ENCODE data around the gene SLC22A3.
"Not testable (repeated sequence)": the region's sequence is repeated elsewhere in the genome, so short reads cannot be mapped to it uniquely, and the experiment has no call there.

Gene SLC22A3

GRCh38 chr6:160301339-160301738 is 46.8 kb upstream of the SLC22A3 start:
- TF ChIP-seq CTCF (IDR thresholded peaks at IDR 0.05; ENCODE audit: low read depth, low read length, poor library complexity, severe bottlenecking) (no peak), EZH2phosphoT487 (IDR thresholded peaks at IDR 0.05; ENCODE audit: borderline replicate concordance, low read length) (no peak)
- Histone ChIP-seq H3K27me3 (ENCODE audit: control insufficient read depth, low read length) (no peaks in the 10 kb centered on the region), H4K20me1 (ENCODE audit: control insufficient read depth, insufficient read depth, low read depth, low read length) (no peaks in the 10 kb centered on the region), H3K4me2 (ENCODE audit: low read length) (no peak overlapping the region), H3F3A (ENCODE audit: control insufficient read depth, insufficient read depth) (no peaks in the 10 kb centered on the region), H3K4me3 (ENCODE audit: low read length) (no peak overlapping the region), H3K9me2 (replicated peaks; ENCODE audit: control insufficient read depth, low read length) (no peaks in the 10 kb centered on the region), H3K4me1 (ENCODE audit: control insufficient read depth, low read length) (no peaks in the 10 kb centered on the region), H3K36me3 (ENCODE audit: control insufficient read depth, low read length) (no peaks in the 10 kb centered on the region), H3K79me2 (ENCODE audit: control insufficient read depth, low read length) (no peaks in the 10 kb centered on the region), H3K9me3 (ENCODE audit: control insufficient read depth, insufficient read depth, low read length) (no peaks in the 10 kb centered on the region), H3K27ac (ENCODE audit: low read depth, low read length) (no peak overlapping the region)

DNA sequence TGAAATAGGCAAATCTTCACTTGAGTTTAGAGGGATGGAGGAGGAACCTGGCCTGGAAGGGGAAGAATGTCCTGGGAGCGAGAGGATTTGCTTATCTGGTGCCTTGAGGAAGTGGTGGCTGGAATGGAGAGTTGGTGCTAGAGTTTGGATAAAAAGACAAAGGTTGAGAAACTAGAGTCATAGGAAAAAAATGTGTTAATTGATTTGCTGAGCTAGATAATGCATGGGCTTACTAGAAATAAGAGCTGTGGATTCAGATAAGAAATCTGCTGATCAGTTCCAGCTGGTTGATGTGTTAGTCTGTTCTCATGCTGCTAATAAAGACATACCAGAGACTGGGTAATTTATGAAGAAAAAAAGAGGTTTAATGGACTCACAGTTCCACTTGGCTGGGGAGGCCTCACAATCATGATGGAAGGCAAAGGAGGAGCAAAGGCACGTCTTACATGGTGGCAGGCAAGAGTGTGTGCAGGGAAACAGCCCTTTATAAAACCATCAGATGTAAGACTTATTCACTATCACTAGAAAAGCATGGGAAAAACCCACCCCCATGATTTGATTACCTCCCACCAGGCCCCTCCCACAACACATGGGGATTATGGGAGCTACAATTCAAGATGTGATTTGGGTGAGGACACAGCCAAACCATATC is 45.6 kb upstream of the SLC22A3 start:
- H3K4me3 ChIP-seq (ENCODE audit: low read length): not testable (repeated sequence)

GRCh38 chr6:160303806-160304205 is 44.4 kb upstream of the SLC22A3 start:
- Histone ChIP-seq H3K79me2 (ENCODE audit: control insufficient read depth, low read length) (no peaks in the 10 kb centered on the region), H3K4me2 (ENCODE audit: low read length) (no peak overlapping the region), H4K20me1 (ENCODE audit: control insufficient read depth, insufficient read depth, low read depth, low read length) (no peaks in the 10 kb centered on the region), H3K4me1 (ENCODE audit: control insufficient read depth, low read length) (no peaks in the 10 kb centered on the region), H3K9me3 (ENCODE audit: control insufficient read depth, insufficient read depth, low read length) (no peaks in the 10 kb centered on the region), H3K9me2 (replicated peaks; ENCODE audit: control insufficient read depth, low read length) (no peaks in the 10 kb centered on the region), H3K4me3 (ENCODE audit: low read length) (no peak overlapping the region), H3K27ac (ENCODE audit: low read depth, low read length) (no peak overlapping the region), H3K36me3 (ENCODE audit: control insufficient read depth, low read length) (no peaks in the 10 kb centered on the region), H3K27me3 (ENCODE audit: control insufficient read depth, low read length) (no peaks in the 10 kb centered on the region), H3F3A (ENCODE audit: control insufficient read depth, insufficient read depth) (no peaks in the 10 kb centered on the region)
- TF ChIP-seq EZH2phosphoT487 (IDR thresholded peaks at IDR 0.05; ENCODE audit: borderline replicate concordance, low read length) (no peak), CTCF (IDR thresholded peaks at IDR 0.05; ENCODE audit: low read depth, low read length, poor library complexity, severe bottlenecking) (no peak)

More for the DNA sequence above, 45.6 kb upstream of the SLC22A3 start:
- not testable (repeated sequence) for H3K4me2 ChIP-seq (ENCODE audit: low read length); H3K79me2 ChIP-seq (ENCODE audit: control insufficient read depth, low read length); H3K27me3 ChIP-seq (ENCODE audit: control insufficient read depth, low read length); H3F3A ChIP-seq (ENCODE audit: control insufficient read depth, insufficient read depth); H3K27ac ChIP-seq (ENCODE audit: low read depth, low read length); H4K20me1 ChIP-seq (ENCODE audit: control insufficient read depth, insufficient read depth, low read depth, low read length); H3K4me1 ChIP-seq (ENCODE audit: control insufficient read depth, low read length); H3K36me3 ChIP-seq (ENCODE audit: control insufficient read depth, low read length); H3K9me3 ChIP-seq (ENCODE audit: control insufficient read depth, insufficient read depth, low read length); H3K9me2 ChIP-seq (replicated peaks; ENCODE audit: control insufficient read depth, low read length)

DNA sequence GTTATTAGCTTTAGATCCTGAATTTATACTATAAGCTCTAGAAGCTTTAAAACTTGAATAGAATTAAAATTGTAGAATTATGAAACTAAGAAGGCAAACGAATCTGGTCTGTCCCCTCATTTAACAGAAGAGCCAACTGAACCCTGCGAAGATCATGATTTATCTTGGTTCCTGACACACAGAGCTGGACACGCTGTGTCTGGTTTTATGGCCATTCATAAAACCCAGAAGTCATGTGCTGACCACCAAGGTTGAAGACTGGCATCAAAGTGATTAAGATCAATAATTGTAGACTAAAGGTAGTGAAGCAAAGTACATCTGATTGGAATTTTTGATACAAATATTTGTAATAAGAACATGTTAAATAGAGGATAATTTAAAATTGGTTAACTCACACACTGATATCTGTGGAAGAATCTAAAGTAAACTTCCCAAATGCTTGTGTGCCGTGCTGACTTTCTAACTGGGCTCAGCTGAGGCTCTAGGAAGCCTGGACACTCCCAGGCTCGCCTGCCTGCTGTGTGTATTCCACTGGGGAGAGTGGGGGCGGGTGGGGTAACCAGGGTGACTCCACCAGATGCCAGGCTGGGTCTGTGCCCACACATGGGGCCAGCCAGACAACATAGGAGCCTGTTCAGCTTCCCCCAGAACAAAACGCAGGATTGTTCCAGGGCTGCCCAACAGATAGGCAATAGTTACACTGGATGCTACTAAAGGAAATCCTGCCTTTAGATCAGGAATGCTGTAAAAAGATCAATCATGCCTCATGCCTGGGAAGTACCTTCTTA is 42.1 kb upstream of the SLC22A3 start:
- Histone ChIP-seq H3K4me1 (ENCODE audit: control insufficient read depth, low read length) (no peaks in the 10 kb centered on the region), H3F3A (ENCODE audit: control insufficient read depth, insufficient read depth) (no peaks in the 10 kb centered on the region), H3K4me2 (ENCODE audit: low read length) (no peak overlapping the region), H3K9me3 (ENCODE audit: control insufficient read depth, insufficient read depth, low read length) (peaks cover 4% of the 10 kb centered on the region; the same call in 1 of the 2 replicates), H3K9me2 (replicated peaks; ENCODE audit: control insufficient read depth, low read length) (no peaks in the 10 kb centered on the region), H3K4me3 (ENCODE audit: low read length) (no peak overlapping the region), H3K36me3 (ENCODE audit: control insufficient read depth, low read length) (no peaks in the 10 kb centered on the region), H3K27me3 (ENCODE audit: control insufficient read depth, low read length) (no peaks in the 10 kb centered on the region), H3K79me2 (ENCODE audit: control insufficient read depth, low read length) (no peaks in the 10 kb centered on the region), H3K27ac (ENCODE audit: low read depth, low read length) (no peak overlapping the region), H4K20me1 (ENCODE audit: control insufficient read depth, insufficient read depth, low read depth, low read length) (no peaks in the 10 kb centered on the region)
- no peak for TF ChIP-seq CTCF (IDR thresholded peaks at IDR 0.05; ENCODE audit: low read depth, low read length, poor library complexity, severe bottlenecking)
- no peak for TF ChIP-seq EZH2phosphoT487 (IDR thresholded peaks at IDR 0.05; ENCODE audit: borderline replicate concordance, low read length)
